Measurements from ENCODE around the gene FGF5. TPM values are rescaled to one million over a fixed set of nuclear protein-coding genes. Genes with fewer than 3 reads are reported as not detected.
A peak's percentile ranks its signal among the peaks of the same experiment; 100 is the strongest.
"Not testable (repeated sequence)": the region's sequence is repeated elsewhere in the genome, so short reads cannot be mapped to it uniquely, and the experiment has no call there.

FGF5 gene
- total and polyA plus RNA-seq, 2 experiments from 2014 or later = 15.5 to 59.9 TPM

- peak; percentile 96 for DNase-seq
- Histone ChIP-seq H3K27me3 (replicated peaks; ENCODE audit: insufficient read depth) (no peaks in the 10 kb centered on the region), H3K9me2 (ENCODE audit: insufficient read depth) (no peaks in the 10 kb centered on the region), H3K9ac (peak overlapping the region; percentile 39), H3K79me2 (ENCODE audit: insufficient read depth) (no peaks in the 10 kb centered on the region), H4K20me1 (ENCODE audit: insufficient read depth) (no peaks in the 10 kb centered on the region), H3K4me2 (ENCODE audit: unreplicated experiment) (peak overlapping the region; percentile 58), H3K4me1 (ENCODE audit: insufficient read depth) (peaks cover 78% of the 10 kb centered on the region), H3K4me3 (peak overlapping the region; percentile 59), H3K9me3 (ENCODE audit: low read depth) (no peaks in the 10 kb centered on the region), H3F3A (ENCODE audit: insufficient read depth) (peaks cover 60% of the 10 kb centered on the region), H2AFZ (peak overlapping the region; percentile 43), H3K27ac (peak overlapping the region; percentile 87), H3K36me3 (ENCODE audit: low read depth) (no peaks in the 10 kb centered on the region)
- no peak for TF ChIP-seq EZH2phosphoT487 (IDR thresholded peaks at IDR 0.05; ENCODE audit: insufficient read depth, low read depth)
- in situ Hi-C loops (cut with MboI) = no loop called here
- 0 to 1% methylated on average over 6 of the region's 6 CpGs for WGBS, 2 experiments (ENCODE audit: low coverage in 1 of 2, low lambda C conversion rate in 2 of 2, missing lambda C conversion rate in 2 of 2)
Measured at GRCh38 chr4:80237992-80238391, 28.5 kb upstream of the FGF5 start.

GRCh38 chr4:80239480-80240150 lies 26.8 kb upstream of the FGF5 start:
- Histone ChIP-seq H3K27me3 (replicated peaks; ENCODE audit: insufficient read depth) (no peaks in the 10 kb centered on the region), H3F3A (ENCODE audit: insufficient read depth) (peaks cover 55% of the 10 kb centered on the region), H3K36me3 (ENCODE audit: low read depth) (no peaks in the 10 kb centered on the region), H3K27ac (peak overlapping the region; percentile 87), H3K4me3 (no peak overlapping the region), H3K9me2 (ENCODE audit: insufficient read depth) (no peaks in the 10 kb centered on the region), H4K20me1 (ENCODE audit: insufficient read depth) (no peaks in the 10 kb centered on the region), H3K9me3 (ENCODE audit: low read depth) (no peaks in the 10 kb centered on the region), H3K4me1 (ENCODE audit: insufficient read depth) (peaks cover 70% of the 10 kb centered on the region), H3K9ac (peak overlapping the region; percentile 39; the same call in 1 of the 2 replicates), H3K4me2 (ENCODE audit: unreplicated experiment) (peak overlapping the region; percentile 58), H2AFZ (peak overlapping the region; percentile 43; the same call in 1 of the 2 replicates), H3K79me2 (ENCODE audit: insufficient read depth) (no peaks in the 10 kb centered on the region)
- in situ Hi-C loops (cut with MboI) = no loop called here
- DNase-seq = peak; percentile 64
- no peak for TF ChIP-seq EZH2phosphoT487 (IDR thresholded peaks at IDR 0.05; ENCODE audit: insufficient read depth, low read depth)
- TF ChIP-seq EZH2 (IDR thresholded peaks at IDR 0.05; ENCODE audit: insufficient read depth, poor library complexity, severe bottlenecking) = no peak
- WGBS, 2 experiments (ENCODE audit: low coverage in 1 of 2, low lambda C conversion rate in 2 of 2, missing lambda C conversion rate in 2 of 2) = 85 to 93% methylated on average over 3 of the region's 3 CpGs

GRCh38 chr4:80240976-80241375 lies 25.5 kb upstream of the FGF5 start:
- no peaks in the 10 kb centered on the region for H3K36me3 ChIP-seq (ENCODE audit: low read depth)
- peak overlapping the region; percentile 87 for H3K27ac ChIP-seq
- in situ Hi-C loops (cut with MboI) = no loop called here
- TF ChIP-seq EZH2phosphoT487 (IDR thresholded peaks at IDR 0.05; ENCODE audit: insufficient read depth, low read depth) (no peak), EZH2 (IDR thresholded peaks at IDR 0.05; ENCODE audit: insufficient read depth, poor library complexity, severe bottlenecking) (no peak)
- H2AFZ ChIP-seq = peak overlapping the region; percentile 43
- peak overlapping the region; percentile 48 for H3K4me2 ChIP-seq (ENCODE audit: unreplicated experiment)
- no peak overlapping the region for H3K9ac ChIP-seq
- no peaks in the 10 kb centered on the region for H3K9me3 ChIP-seq (ENCODE audit: low read depth)
- H3K4me3 ChIP-seq = peak overlapping the region; percentile 11
- 0 out of 2 replicates have a peak, but pooled peaks cover 4% of the 10 kb centered on the region for H3K9me2 ChIP-seq (ENCODE audit: insufficient read depth)
- H3K79me2 ChIP-seq (ENCODE audit: insufficient read depth) = no peaks in the 10 kb centered on the region
- no peaks in the 10 kb centered on the region for H4K20me1 ChIP-seq (ENCODE audit: insufficient read depth)
- H3F3A ChIP-seq (ENCODE audit: insufficient read depth) = peaks cover 48% of the 10 kb centered on the region
- no peaks in the 10 kb centered on the region for H3K27me3 ChIP-seq (replicated peaks; ENCODE audit: insufficient read depth)
- peak; percentile 38 for DNase-seq
- peaks cover 56% of the 10 kb centered on the region for H3K4me1 ChIP-seq (ENCODE audit: insufficient read depth)

GRCh38 chr4:80243274-80244018 lies 23.0 kb upstream of the FGF5 start:
- Histone ChIP-seq H3K4me1 (ENCODE audit: insufficient read depth) (peaks cover 34% of the 10 kb centered on the region), H3K27ac (no peak overlapping the region), H2AFZ (no peak overlapping the region), H3K9me3 (ENCODE audit: low read depth) (no peaks in the 10 kb centered on the region), H3K9ac (no peak overlapping the region), H3K4me3 (no peak overlapping the region), H3K79me2 (ENCODE audit: insufficient read depth) (no peaks in the 10 kb centered on the region), H3K36me3 (ENCODE audit: low read depth) (no peaks in the 10 kb centered on the region), H3F3A (ENCODE audit: insufficient read depth) (peaks cover 27% of the 10 kb centered on the region), H4K20me1 (ENCODE audit: insufficient read depth) (no peaks in the 10 kb centered on the region), H3K9me2 (ENCODE audit: insufficient read depth) (0 out of 2 replicates have a peak, but pooled peaks cover 4% of the 10 kb centered on the region), H3K27me3 (replicated peaks; ENCODE audit: insufficient read depth) (no peaks in the 10 kb centered on the region), H3K4me2 (ENCODE audit: unreplicated experiment) (no peak overlapping the region)
- in situ Hi-C loops (cut with MboI) = no loop called here
- DNase-seq = no peak
- no peak for TF ChIP-seq EZH2phosphoT487 (IDR thresholded peaks at IDR 0.05; ENCODE audit: insufficient read depth, low read depth)
- no peak for TF ChIP-seq EZH2 (IDR thresholded peaks at IDR 0.05; ENCODE audit: insufficient read depth, poor library complexity, severe bottlenecking)
- 76 to 79% methylated on average over 6 of the region's 6 CpGs for WGBS, 2 experiments (ENCODE audit: low coverage in 1 of 2, low lambda C conversion rate in 2 of 2, missing lambda C conversion rate in 2 of 2)

- H3K4me2 ChIP-seq (ENCODE audit: unreplicated experiment); H3K27me3 ChIP-seq (replicated peaks; ENCODE audit: insufficient read depth); H4K20me1 ChIP-seq (ENCODE audit: insufficient read depth); H3K27ac ChIP-seq; H3K9me2 ChIP-seq (ENCODE audit: insufficient read depth); H3K9ac ChIP-seq; H2AFZ ChIP-seq; DNase-seq; H3K4me1 ChIP-seq (ENCODE audit: insufficient read depth); in situ Hi-C loops (cut with MboI); H3K36me3 ChIP-seq (ENCODE audit: low read depth); H3K4me3 ChIP-seq; H3K9me3 ChIP-seq (ENCODE audit: low read depth); H3K79me2 ChIP-seq (ENCODE audit: insufficient read depth); H3F3A ChIP-seq (ENCODE audit: insufficient read depth): not testable (repeated sequence)
- WGBS, 2 experiments (ENCODE audit: low coverage in 1 of 2, low lambda C conversion rate in 2 of 2, missing lambda C conversion rate in 2 of 2) = 97 to 100% methylated on average over 1 of the region's 1 CpG
Measured at GRCh38 chr4:80247484-80247883, 19.0 kb upstream of the FGF5 start.
